SK-N-SH treated with all-trans-retinoic acid at 6 μM for 48 hours (cell line): ENCODE results near the gene VAV1.

ENCODE experiments used
- ATAC-seq: fragments of 200-7000 bp; cut with Tn5 transposase; 3 replicates; pipeline ENCODE4 v1.9.1; 2020; ENCODE audit warnings: mild to moderate bottlenecking, moderate library complexity
- BACH2 ChIP-seq: fragments of 250-450 bp; sonication (Bioruptor Pico); IDR thresholded peaks from 2 replicates; pipeline ENCODE4 v1.9.0; 2021; ENCODE audit warnings: mild to moderate bottlenecking, borderline replicate concordance
- CSDC2 ChIP-seq: fragments of 250-450 bp; sonication (Bioruptor Pico); IDR thresholded peaks from 2 replicates; pipeline ENCODE4 v1.5.0; 2020; ENCODE audit warnings: mild to moderate bottlenecking, moderate library complexity
- CSRNP3 ChIP-seq: fragments of 250-450 bp; sonication (Bioruptor Pico); IDR thresholded peaks from 2 replicates; pipeline ENCODE4 v1.5.1; 2021; ENCODE audit warnings: mild to moderate bottlenecking, moderate library complexity
- ESRRG ChIP-seq: fragments of 250-450 bp; sonication (Bioruptor Pico); IDR thresholded peaks from 2 replicates; pipeline ENCODE4 v1.6.1; 2021; ENCODE audit warnings: mild to moderate bottlenecking
- PATZ1 ChIP-seq: fragments of 250-450 bp; sonication (Bioruptor Pico); IDR thresholded peaks from 2 replicates; pipeline ENCODE4 v1.8.0; 2020; ENCODE audit warnings: mild to moderate bottlenecking, moderate library complexity, borderline replicate concordance
- POU6F1 ChIP-seq: fragments of 250-450 bp; sonication (Bioruptor Pico); IDR thresholded peaks from 2 replicates; pipeline ENCODE4 v1.8.0; 2021; ENCODE audit warnings: low read depth, mild to moderate bottlenecking, moderate library complexity, borderline replicate concordance
- PPARA ChIP-seq: fragments of 250-450 bp; sonication (Bioruptor Pico); IDR thresholded peaks from 2 replicates; pipeline ENCODE4 v1.5.0; 2020; ENCODE audit warnings: mild to moderate bottlenecking, borderline replicate concordance
- RARB ChIP-seq: fragments of 250-450 bp; sonication (Bioruptor Pico); IDR thresholded peaks from 2 replicates; pipeline ENCODE4 v1.8.0; 2021; ENCODE audit warnings: mild to moderate bottlenecking, moderate library complexity
- SNAI2 ChIP-seq: fragments of 250-450 bp; sonication (Bioruptor Pico); IDR thresholded peaks from 2 replicates; pipeline ENCODE4 v1.5.0; 2020; ENCODE audit warnings: mild to moderate bottlenecking, moderate library complexity
- TCF4 ChIP-seq: fragments of 250-450 bp; sonication (Bioruptor Pico); IDR thresholded peaks from 2 replicates; pipeline ENCODE4 v1.8.0; 2021; ENCODE audit warnings: mild to moderate bottlenecking, moderate library complexity, borderline replicate concordance
- TOX ChIP-seq: fragments of 250-450 bp; sonication (Bioruptor Pico); IDR thresholded peaks from 2 replicates; pipeline ENCODE4 v1.8.0; 2021; ENCODE audit warnings: mild to moderate bottlenecking, moderate library complexity, borderline replicate concordance
- TSHZ2 ChIP-seq: fragments of 250-450 bp; sonication (Bioruptor Pico); IDR thresholded peaks from 2 replicates; pipeline ENCODE4 v1.5.0; 2020; ENCODE audit warnings: mild to moderate bottlenecking, moderate library complexity
- ZC3H10 ChIP-seq: fragments of 250-450 bp; sonication (Bioruptor Pico); IDR thresholded peaks from 2 replicates; pipeline ENCODE4 v1.5.1; 2021; ENCODE audit warnings: mild to moderate bottlenecking, moderate library complexity
- ZFP3 ChIP-seq: fragments of 250-450 bp; sonication (Bioruptor Pico); IDR thresholded peaks from 2 replicates; pipeline ENCODE4 v1.5.0; 2020; ENCODE audit warnings: mild to moderate bottlenecking, moderate library complexity
- ZNF565 ChIP-seq: fragments of 450-650 bp; formaldehyde crosslinking; conservative IDR thresholded peaks from 2 replicates; pipeline ENCODE4 v1.5.0; 2020; ENCODE audit warnings: low read depth, mild to moderate bottlenecking, moderate library complexity
- ZNF70 ChIP-seq: fragments of 450-650 bp; formaldehyde crosslinking; IDR thresholded peaks from 2 replicates; pipeline ENCODE4 v1.5.0; 2020; ENCODE audit warnings: mild to moderate bottlenecking, moderate library complexity

The VAV1 gene

DNA sequence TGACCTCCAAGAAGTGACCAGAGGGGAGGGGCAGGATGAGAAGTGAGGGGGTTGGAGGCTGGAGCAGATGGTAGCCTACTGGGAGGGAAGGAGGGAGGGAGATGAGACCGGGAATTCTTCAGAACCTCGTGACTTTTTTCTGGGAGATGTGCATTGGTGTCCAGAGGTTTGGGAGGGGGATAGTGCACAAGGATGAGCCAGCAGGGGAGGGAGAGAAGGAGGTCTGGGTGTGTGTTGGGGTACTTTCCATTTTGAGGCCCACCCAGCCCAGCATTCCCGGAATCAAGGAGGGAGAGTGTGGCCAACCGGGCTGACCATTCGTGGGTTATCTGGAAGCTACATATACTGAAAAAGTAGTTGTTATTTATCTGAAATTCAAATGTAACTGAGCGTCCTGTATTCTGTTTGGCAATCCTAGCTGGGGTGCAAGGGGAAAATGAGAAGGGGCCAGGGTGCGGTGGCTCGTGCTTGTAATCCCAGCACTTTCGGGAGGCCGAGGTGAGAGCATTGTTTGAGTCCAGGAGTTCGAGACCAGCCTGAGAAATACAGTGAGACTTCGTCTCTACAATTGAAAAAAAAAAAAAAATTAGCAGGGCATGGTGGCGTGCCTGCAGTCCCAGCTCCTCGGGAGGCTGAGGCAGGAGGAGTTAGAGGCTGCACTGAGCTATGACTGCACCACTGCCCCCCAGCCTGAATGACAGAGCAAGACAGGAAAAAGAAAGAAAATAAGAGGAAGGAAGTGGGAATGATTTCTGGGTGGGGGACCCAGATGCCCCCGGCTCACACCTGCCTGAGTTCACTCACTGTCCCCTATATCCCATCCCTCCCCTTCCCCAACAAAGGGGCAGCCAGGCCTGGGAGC is 47.6 kb upstream of the VAV1 start:
- no peak for ATAC-seq

GRCh38 chr19:6725513-6726231 is 46.8 kb upstream of the VAV1 start:
- no peak for ATAC-seq
- TF ChIP-seq ZNF565 (CRISPR knock-in tag) (no peak), PPARA (CRISPR knock-in tag) (no peak), ZNF70 (CRISPR knock-in tag) (no peak), PATZ1 (CRISPR knock-in tag) (no peak), CSRNP3 (CRISPR knock-in tag) (no peak)

More for the DNA sequence above, 47.6 kb upstream of the VAV1 start:
- TF ChIP-seq POU6F1 (CRISPR knock-in tag) = no peak
- TF ChIP-seq PPARA (CRISPR knock-in tag) = no peak
- TF ChIP-seq CSDC2 (CRISPR knock-in tag) = no peak

GRCh38 chr19:6728346-6728745 is 44.2 kb upstream of the VAV1 start:
- no peak for TF ChIP-seq ZFP3 (CRISPR knock-in tag)
- TF ChIP-seq POU6F1 (CRISPR knock-in tag) = no peak
- TF ChIP-seq ZNF70 (CRISPR knock-in tag) = no peak
- TF ChIP-seq ZC3H10 (CRISPR knock-in tag) = no peak
- TF ChIP-seq ESRRG (CRISPR knock-in tag) = no peak
- TF ChIP-seq TSHZ2 (CRISPR knock-in tag) = no peak
- no peak for TF ChIP-seq PATZ1 (CRISPR knock-in tag)
- TF ChIP-seq ZNF565 (CRISPR knock-in tag) = no peak
- no peak for TF ChIP-seq RARB (CRISPR knock-in tag)
- no peak for TF ChIP-seq TCF4 (CRISPR knock-in tag)
- TF ChIP-seq BACH2 (CRISPR knock-in tag) = no peak
- no peak for TF ChIP-seq SNAI2 (CRISPR knock-in tag)
- no peak for TF ChIP-seq TOX
- peak; percentile 18 for ATAC-seq
